Measurements from ENCODE around the gene HBD.
"Not testable (repeated sequence)": the region's sequence is repeated elsewhere in the genome, so short reads cannot be mapped to it uniquely, and the experiment has no call there.

HBD gene

DNA sequence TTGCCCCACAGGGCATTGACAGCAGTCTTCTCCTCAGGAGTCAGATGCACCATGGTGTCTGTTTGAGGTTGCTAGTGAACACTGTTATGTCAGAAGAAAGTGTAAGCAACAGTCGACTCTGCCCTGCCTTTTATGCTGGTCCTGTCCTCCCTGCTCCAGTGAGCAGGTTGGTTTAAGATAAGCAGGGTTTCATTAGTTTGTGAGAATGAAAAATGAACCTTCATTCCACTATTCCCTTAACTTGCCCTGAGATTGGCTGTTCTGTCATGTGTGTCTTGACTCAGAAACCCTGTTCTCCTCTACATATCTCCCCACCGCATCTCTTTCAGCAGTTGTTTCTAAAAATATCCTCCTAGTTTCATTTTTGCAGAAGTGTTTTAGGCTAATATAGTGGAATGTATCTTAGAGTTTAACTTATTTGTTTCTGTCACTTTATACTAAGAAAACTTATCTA, at the start of gene HBD:
TSS of gene HBD (minus strand) at position 103 of the 454 bp plus-strand sequence. CDS start at position 53, 50 bp downstream.
- no peak for DNase-seq (ENCODE audit: low read depth in 2 of 2)

DNA sequence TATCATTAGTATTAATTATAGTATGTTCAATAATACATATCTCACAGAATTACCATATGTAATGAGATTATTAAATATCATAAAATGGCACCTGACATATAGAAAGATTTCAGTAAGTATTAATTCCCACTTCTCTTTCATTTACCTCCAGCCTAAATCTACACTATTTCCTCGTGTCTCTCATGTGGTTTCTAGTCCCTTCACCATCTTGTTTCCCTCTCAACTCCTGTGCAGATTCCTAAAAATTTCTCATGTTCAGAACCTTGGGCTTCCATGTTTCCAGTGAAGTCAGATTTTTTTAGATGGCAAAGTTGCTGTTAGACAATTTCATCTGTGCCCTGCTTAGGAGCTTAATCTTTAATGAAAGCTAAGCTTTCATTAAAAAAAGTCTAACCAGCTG, 49.6 kb upstream of the HBD start:
- no peak for DNase-seq (ENCODE audit: low read depth in 2 of 2)

DNA sequence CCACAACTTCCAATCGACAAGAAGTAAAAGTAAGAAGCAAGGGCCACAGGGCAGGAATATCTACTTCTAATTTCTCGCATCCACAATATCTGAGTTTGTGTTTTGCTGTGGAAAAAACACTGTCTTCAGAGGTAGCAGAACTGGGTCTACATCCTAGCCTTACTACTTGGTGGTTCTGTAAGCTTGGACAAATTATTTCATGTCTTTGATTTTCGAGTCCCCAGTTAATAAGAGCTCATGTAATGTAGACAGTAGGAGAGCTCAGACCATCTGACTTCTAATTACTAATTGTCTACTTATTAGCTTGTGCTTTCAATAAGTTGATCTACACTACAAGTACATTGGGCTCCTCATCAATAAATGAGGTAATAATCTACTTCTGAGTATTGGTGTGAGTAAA, 48.8 kb upstream of the HBD start:
- DNase-seq (ENCODE audit: low read depth in 2 of 2) = no peak

DNA sequence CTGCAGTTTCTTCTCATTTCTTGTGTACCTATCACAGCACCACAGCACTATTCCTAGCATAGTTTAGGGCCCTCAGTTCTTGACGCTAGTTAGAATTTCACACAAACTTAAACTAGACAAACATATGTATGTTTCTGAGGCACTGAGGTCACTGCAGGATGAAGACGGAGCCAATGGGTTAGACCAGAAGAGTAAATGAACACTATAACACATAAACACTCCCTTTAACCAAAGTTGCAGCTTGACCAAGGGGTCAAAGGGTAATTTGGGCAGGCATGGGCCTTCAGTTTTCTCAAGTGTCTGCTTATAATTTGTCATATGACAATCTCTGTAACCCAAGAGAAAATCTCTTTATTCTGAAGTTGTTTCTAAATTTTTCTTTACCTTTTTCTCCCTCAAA, 48.3 kb upstream of the HBD start:
- DNase-seq (ENCODE audit: low read depth in 2 of 2) = no peak

DNA sequence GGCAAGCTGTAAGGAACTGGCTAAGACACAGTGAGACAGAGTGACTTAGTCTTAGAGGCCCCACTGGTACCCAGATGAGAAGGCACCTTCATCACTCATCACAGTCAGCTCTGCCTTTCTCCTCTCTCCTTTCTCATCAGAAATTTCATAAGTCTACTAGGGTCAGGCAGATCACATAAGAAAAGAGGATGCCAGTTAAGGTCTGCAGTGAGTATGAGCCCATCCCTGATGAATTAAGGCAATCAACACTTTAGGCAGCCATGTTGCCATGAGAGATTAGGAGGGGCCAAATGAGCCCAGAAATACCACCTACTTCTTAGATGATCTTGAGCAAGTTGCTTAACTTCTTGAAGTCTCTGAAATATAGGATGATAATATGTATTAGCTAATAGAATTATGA, 47.3 kb upstream of the HBD start:
- no peak for DNase-seq (ENCODE audit: low read depth in 2 of 2)

DNA sequence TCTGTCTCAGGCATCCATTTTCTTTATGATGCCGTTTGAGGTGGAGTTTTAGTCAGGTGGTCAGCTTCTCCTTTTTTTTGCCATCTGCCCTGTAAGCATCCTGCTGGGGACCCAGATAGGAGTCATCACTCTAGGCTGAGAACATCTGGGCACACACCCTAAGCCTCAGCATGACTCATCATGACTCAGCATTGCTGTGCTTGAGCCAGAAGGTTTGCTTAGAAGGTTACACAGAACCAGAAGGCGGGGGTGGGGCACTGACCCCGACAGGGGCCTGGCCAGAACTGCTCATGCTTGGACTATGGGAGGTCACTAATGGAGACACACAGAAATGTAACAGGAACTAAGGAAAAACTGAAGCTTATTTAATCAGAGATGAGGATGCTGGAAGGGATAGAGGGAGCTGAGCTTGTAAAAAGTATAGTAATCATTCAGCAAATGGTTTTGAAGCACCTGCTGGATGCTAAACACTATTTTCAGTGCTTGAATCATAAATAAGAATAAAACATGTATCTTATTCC, 46.4 kb upstream of the HBD start:
- DNase-seq (ENCODE audit: low read depth in 2 of 2) = no peak

DNA sequence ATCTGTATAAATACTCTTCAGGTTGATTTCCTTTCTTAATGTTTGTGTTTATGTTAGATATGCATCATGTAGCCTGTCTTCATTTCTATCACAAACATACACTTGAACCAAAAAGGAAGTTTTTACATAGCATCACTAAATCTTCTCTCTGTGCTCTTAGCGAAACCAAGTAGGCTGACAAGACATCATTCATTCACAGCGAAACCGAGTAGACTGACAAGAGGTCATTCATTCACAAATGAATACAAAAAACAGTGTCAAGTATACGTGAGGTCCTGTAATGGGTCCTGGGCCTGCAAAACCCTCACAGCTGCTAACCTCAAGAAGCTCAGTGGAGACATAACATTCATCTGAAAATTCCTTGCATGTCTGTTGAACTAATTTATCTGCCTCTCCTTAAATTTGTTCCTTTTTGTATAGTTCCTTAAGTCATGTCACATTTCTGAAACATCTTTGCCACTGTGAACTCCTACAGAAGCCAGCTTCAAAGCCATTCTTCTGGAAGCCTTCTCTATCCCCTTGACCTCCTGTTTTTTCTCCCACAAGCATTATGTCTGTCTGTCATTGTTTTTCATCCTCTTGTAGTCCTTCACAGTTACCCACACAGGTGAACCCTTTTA, 45.3 kb upstream of the HBD start:
- DNase-seq (ENCODE audit: low read depth in 2 of 2) = no peak

DNA sequence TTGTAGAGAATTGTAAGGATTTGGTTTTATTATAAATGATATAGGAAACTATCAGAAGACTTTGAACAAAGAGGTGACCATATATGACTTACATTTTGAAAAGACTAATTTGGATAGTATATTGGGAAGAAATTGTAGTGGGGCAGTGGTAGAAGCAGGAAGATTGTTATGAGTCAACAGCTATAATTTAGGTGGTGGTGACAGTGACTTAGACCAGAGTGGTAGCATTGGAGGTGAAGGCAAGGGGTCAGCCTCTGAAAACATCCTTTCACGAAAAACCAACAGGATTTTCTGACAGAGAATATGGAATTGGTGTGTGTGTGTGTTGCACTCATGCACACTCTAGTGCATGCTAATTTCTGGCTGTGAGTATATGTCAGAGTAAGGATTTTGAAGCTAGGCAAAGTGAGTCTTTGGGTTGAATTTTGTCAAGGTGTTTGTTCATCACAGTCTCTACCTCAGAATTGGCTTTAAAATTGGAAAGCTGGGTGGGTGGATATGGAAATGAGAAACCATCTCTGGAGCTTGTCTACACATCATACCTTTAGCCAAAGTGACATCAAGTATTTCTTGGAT, 43.6 kb upstream of the HBD start:
- DNase-seq (ENCODE audit: low read depth in 2 of 2) = no peak

DNA sequence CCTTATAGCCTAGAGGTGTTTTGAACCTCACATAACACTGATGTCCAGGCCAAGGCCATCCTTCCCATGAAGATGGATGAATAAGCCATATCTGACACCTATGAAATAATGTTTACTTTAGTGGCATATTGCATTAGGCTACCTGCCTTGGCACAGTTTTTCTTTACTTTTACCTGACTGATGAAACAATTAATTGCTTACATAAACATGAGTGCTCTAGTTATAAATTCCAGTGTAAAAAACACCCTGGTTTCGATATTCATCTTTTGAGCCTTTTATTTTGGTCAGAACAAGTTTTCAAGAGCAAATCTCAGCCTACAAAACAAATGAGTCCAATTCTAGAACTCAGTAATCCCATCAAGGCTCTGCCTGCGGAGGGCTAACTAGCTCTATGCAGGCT, 42.4 kb upstream of the HBD start:
- no peak for DNase-seq (ENCODE audit: low read depth in 2 of 2)

DNA sequence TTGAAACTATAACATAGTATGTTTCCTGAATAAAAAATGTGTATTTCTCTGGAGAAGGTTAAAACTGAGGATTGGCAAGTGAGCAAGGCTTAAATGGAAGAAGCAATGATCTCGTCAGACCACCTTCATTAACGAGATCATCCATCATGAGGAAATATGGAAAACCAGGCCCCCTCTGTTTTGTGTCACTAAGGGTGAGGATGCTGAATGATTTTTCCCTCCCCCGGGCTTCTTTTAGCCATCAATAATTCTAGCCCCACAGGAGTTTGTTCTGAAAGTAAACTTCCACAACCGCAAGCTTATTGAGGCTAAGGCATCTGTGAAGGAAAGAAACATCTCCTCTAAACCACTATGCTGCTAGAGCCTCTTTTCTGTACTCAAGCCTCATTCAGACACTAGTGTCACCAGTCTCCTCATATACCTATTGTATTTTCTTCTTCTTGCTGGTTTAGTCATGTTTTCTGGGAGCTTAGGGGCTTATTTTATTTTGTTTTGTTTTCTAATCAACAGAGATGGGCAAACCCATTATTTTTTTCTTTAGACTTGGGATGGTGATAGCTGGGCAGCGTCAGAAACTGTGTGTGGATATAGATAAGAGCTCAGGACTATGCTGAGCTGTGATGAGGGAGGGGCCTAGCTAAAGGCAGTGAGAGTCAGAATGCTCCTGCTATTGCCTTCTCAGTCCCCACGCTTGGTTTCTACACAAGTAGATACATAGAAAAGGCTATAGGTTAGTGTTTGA, 41.3 kb upstream of the HBD start:
- DNase-seq (ENCODE audit: low read depth in 2 of 2) = no peak

DNA sequence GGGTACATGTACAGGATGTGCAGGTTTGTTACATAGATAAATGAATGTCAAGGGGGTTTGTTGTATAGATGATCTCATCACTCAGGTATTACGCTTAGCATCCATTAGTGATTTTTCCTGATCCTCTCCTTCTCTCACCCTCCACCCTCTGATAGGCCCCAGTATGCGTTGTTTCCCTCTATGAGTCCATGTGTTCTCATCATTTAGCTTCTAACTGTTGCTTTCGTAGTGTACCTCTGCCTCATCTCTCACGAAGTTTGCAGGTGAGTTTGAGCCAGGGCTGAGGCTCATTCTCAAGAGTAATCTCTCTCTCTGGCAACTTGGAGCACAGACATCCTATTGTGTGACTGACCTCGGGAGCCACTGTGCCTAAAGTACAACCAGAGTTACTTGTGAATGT, 40.1 kb upstream of the HBD start:
- no peak for DNase-seq (ENCODE audit: low read depth in 2 of 2)

DNA sequence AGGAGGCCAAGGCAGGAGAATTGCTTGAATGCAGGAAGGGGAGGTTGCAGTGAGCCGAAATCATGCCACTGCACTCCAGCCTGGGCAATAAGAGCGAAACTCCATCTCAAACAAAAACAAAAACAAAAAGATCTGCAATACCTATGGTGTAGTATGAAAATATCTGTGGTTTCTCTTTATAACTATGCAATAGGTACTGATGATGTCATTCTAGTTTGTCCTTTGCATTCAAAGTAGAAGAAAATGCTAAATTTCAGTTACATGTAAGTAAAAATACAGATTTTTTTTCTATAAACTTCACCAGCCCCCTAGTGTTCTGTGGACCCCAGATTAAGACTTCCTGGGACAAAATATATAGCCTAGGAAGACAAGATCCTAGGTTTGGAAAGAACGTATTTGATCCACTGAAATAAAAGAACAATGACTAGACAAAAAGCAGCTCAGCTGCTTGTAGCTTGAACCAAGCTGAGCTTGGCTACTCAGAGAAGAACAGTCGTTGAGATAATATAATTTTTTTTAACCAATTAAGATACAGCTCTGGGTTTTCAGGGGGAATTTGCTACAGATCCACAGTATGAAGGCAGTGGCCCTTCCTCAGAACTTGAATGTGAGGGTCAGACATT, 38.2 kb upstream of the HBD start:
- DNase-seq (ENCODE audit: low read depth in 2 of 2) = no peak

DNA sequence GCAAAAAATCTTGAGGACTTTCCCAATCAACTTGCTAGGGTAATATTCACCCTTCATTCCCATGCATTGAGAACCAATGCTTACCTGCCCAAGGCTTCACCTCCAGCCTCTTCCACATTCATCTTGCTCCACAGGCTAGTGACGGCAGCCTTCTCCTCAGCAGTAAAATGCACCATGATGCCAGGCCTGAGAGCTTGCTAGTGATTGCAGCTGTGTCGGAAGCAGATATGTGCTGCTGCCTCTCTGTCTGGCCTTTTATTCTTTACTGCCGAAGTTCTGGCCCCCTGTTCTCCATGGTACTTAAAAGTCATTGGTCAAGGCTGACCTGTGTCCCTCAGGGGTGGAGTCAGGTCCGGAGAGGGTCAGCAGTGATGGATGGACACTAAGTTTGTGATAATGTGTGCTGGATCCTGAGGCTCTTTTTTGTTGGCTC, 35.4 kb upstream of the HBD start, which contains the start of gene HBE1:
TSS of gene HBE1 (minus strand) at position 231 of the 433 bp plus-strand sequence. CDS start at position 176, 55 bp downstream.
- DNase-seq (ENCODE audit: low read depth in 2 of 2) = no peak

DNA sequence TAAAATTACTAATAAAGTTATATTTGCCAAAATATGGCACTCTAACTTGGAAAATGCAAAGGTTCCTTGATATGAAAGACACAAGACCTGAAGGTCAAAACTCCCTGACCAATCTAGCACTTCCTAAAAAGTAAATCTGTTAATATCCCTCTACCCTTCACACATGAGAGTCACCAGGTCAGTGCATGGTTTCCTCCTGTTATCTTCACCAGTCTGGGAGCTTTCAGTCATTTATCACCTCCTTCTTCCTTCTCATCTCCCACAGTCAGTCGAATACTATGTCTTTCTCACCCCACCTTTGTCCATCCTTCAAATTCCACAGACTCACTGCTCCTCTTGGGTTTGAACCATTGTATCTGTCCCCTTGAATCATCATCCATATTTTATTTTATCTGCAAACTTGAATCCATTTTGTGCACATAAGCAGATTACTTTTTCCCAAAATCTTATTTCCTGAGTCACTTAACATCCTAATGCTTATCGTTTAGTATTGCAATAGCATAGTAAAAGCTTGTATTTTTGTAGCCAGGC, 32.8 kb upstream of the HBD start:
- DNase-seq (ENCODE audit: low read depth in 2 of 2) = no peak

DNA sequence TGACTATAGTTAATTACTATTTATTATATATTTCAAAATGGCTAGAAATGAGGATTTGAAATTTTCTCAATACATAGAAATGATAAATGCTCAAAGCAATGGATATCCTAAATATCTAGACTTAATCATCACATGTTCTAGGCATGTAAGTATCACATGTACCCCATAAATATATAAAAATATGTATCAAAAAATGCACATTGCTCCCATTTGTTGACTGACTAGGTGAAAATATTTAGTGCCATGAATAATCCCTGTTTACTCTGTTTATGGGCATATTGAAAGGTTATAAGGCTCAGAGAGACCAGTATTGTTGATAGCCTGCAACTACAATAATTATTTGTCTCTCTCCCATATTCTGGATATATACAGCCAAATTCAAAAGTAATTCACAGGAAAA, 32.3 kb upstream of the HBD start:
- DNase-seq (ENCODE audit: low read depth in 2 of 2) = no peak

DNA sequence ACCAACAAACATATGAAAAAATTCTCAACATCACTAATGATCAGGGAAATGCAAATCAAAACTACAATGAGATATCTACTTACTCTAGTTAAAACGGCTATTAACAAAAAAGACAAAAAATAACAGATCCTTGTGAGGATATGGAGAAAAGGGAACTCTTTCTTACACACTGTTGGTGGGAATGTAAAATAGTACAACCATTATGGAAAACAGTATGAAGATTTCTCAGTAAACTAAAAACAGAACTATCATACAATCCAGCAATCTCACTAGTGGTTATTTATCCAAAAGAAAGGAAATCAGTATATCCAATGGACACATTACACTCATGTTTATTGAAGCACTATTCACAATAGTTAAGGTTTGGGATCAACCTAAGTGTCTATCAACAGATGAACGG, 31.5 kb upstream of the HBD start:
- DNase-seq (ENCODE audit: low read depth in 2 of 2) = no peak

DNA sequence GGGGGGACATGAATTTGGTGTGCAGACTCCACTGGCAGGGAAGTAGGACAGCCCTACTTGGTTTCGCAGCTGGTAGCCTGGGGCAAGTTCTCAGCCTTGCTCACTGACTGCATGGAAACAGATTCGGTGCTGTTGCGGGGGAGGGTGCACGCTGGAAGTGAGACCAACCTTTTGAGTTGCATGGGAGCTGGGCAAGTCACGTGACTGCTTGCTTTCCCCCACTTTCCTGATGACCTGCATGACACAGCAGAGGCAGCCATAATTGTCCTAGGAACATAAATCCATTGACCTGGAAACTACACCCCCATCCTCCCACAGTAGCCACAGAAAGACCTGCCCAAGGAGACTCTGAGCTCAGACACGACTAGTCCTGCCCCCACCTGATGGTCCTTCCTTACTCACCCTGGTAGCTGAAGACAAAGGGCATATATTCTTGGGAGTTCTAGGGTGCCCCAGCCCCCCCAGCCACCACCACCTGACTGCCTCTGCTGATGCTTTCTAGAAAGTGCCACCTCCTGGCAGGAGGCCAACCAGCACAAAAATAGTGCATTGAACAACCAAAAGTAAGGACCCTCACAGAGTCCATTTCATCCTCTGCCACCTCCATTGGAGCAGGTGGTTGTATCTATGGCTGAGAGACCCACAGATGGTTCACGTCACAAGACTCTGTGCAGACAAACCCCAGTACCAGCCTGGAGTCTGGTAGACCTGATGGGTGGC, 24.4 kb upstream of the HBD start:
- no peak for DNase-seq (ENCODE audit: low read depth in 2 of 2)

DNA sequence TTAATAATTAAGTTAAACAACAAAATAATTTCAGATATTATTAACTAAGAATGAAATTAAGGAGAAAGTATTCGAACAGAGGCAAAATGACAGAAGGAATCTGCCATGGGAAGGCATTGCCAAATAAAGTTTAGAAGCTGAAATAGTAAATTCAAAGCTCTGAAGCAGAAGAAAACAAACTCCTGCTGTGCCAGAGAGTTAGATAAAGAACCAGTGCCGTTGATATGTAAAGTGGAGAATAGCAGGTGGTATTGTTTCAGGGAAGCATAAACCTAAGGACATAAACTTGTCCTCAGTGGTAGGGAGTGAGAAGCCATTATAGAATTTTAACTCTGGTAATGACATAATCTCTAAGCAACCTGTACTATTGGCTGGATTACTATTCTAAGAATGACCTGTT, 23.0 kb upstream of the HBD start:
- DNase-seq (ENCODE audit: low read depth in 2 of 2) = no peak

DNA sequence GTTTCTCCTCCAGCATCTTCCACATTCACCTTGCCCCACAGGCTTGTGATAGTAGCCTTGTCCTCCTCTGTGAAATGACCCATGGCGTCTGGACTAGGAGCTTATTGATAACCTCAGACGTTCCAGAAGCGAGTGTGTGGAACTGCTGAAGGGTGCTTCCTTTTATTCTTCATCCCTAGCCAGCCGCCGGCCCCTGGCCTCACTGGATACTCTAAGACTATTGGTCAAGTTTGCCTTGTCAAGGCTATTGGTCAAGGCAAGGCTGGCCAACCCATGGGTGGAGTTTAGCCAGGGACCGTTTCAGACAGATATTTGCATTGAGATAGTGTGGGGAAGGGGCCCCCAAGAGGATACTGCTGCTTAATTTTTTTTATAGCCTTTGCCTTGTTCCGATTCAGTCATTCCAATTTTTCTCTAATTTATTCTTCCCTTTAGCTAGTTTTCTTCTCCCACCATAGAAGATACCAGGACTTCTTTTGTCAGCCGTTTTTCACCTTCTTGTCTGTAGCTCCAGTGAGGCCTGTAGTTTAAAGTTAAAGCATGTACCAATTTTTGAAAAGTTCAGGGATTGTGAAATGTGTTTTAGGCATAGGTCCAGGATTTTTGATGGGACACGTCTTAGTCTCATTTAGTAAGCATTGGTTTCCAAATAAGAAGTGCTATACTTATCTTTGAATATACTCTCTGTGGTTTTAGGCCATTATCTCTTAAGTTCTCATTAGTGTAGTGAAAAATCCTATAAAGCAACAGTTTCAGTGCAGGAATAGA, 20.5 kb upstream of the HBD start, which contains the start of gene HBG2:
TSS of gene HBG2 (minus strand) at position 136 of the 768 bp plus-strand sequence. CDS start at position 83, 53 bp downstream.
- DNase-seq (ENCODE audit: low read depth in 2 of 2) = not testable (repeated sequence)

DNA sequence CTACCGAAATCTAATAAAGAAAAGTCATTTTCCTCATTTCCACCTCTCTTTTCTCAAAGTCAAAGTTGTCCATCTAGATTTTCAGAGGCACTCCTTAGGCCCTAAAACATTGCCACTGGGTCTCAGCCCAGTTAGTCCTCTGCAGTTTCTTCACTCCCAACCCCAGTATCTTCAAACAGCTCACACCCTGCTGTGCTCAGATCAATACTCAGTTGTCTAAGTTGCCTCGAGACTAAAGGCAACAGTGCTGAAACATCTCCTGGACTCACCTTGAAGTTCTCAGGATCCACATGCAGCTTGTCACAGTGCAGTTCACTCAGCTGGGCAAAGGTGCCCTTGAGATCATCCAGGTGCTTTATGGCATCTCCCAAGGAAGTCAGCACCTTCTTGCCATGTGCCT, 19.7 kb upstream of the HBD start:
- not testable (repeated sequence) for DNase-seq (ENCODE audit: low read depth in 2 of 2)
